ENCODE results near the gene REXO1.

Gene REXO1

GRCh38 chr19:1862424-1863327 is 14.4 kb upstream of the REXO1 start:
- DNase-seq (ENCODE audit: low spot score): no peak
- peak overlapping the region; percentile 98 for H3K27ac ChIP-seq
- POLR2A ChIA-PET (ENCODE audit: low non-redundant PET): no interaction called here
- CTCF ChIA-PET: no interaction called here
- no peak for TF ChIP-seq CTCF (conservative IDR thresholded peaks at IDR 0.05; ENCODE audit: low read depth)

DNA sequence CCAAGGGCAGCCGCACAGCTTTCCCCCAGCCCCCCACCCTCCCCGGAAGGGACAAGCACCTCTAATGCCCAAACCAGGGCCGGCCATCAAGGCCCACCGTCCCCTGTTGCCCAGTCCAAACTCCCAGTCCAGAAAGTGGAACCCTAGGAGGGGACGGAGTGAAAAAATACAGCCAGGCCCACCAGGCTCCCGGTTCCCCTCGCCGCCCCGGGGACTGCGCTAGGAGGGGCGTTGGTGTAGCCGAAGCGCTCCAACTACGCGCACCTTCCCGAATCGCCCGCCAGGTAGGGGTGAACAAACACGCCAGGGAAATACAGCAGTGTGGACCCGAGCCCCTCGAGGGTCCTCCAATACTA is 13.8 kb upstream of the REXO1 start:
- ChIA-PET CTCF (no interaction called here), POLR2A (ENCODE audit: low non-redundant PET) (no interaction called here)
- DNase-seq (ENCODE audit: low spot score): no peak
- TF ChIP-seq CTCF (conservative IDR thresholded peaks at IDR 0.05; ENCODE audit: low read depth): no peak
- peak overlapping the region; percentile 98 for H3K27ac ChIP-seq

DNA sequence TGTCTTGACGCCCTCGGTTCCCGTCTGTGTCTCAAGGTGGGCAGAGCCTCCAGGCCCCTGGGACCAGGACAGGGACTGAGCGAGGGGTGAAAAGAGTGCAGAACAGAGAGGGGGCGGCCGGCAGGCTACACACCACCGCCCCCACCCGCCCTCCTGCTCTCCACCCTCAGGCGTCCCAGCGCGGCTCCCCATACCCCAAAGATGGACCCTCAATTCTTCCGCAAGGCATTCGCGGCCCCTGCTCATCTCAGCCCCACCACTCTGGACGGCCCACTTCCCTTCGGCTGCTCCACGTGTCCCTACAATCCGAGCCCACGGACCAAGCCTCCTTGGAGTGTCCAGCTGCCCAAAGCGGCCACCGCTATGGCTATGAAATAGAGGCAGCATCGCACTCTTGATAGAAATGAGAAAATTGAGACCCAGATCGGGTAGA is 13.3 kb upstream of the REXO1 start:
- TF ChIP-seq CTCF (conservative IDR thresholded peaks at IDR 0.05; ENCODE audit: low read depth): no peak
- POLR2A ChIA-PET (ENCODE audit: low non-redundant PET): no interaction called here
- DNase-seq (ENCODE audit: low spot score): no peak
- CTCF ChIA-PET: interaction anchor here (0.7 kb wide), 1 partner anchor 328 kb away, joined by 4 read pairs; no protein-coding TSS in a partner anchor
- peak overlapping the region; percentile 98 for H3K27ac ChIP-seq

GRCh38 chr19:1860821-1861598 is 12.7 kb upstream of the REXO1 start:
- DNase-seq (ENCODE audit: low spot score): no peak
- H3K27ac ChIP-seq: peak overlapping the region; percentile 98
- CTCF ChIA-PET: interaction anchor here (0.6 to 0.7 kb wide), 2 partner anchors 47 to 328 kb away, joined by 3 to 4 read pairs; no protein-coding TSS in a partner anchor
- POLR2A ChIA-PET (ENCODE audit: low non-redundant PET): no interaction called here
- TF ChIP-seq CTCF (conservative IDR thresholded peaks at IDR 0.05; ENCODE audit: low read depth): no peak

DNA sequence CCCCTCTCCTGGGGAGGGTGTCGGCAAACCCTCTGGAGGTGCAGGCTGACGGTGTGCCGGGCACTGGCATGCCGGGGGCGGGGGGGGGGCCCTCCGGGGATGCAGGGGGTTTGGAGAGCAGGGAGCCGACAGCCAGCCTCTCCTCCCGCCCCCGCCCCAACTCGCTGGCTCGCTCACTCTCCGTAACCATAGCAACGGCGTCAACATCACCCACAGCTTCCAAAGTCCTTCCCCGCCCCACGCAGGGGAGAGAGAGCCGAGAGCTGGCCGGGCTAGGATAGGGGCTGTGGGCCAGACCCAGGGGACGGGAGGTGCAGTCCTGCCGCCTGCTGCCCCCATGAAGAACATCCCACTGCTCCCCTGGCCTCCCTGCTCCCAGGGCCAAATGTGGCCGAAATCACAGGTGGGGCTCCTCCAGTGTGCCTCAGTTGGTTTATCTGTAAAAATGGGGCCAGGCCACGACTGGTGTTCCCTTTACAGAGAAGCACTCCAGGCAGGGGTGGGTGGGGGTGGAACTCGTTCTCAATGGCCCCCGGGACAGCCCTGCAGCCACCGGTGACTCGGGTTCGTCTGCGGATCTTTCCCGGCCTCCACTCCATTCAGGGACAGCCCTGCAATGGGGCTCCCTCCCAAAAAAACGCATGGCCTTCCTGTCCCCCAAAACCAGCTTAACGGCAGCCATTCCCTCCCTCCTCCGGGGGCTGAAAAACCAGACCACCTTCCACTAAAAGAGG is 11.9 kb upstream of the REXO1 start:
- peak overlapping the region; percentile 98 for H3K27ac ChIP-seq
- CTCF ChIA-PET: interaction anchor here (0.6 kb wide), 1 partner anchor 47 kb away, joined by 3 read pairs; no protein-coding TSS in a partner anchor
- DNase-seq (ENCODE audit: low spot score): no peak
- POLR2A ChIA-PET (ENCODE audit: low non-redundant PET): no interaction called here
- TF ChIP-seq CTCF (conservative IDR thresholded peaks at IDR 0.05; ENCODE audit: low read depth): no peak

DNA sequence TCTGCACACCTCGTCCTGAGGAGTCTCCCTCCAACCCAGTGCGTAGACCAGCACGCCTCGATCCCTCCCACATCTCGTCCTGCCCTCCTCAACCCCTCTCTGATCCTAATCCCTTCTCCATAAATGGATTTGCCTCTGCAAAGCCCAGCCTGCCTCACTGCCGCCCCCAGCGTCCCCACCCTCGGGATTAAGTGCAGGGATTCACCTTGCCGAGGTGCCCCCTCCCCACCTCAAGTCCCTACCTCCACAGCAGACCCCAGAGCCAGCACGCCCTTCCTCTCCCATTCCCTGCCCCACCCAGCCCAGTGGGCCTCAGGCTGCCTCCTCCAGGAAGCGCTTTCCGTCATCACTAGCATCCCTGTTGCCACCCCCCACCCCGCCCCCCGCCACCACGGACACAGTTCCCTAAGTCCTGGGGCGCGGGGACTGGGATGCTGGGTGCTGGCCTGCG is 11.1 kb upstream of the REXO1 start:
- H3K27ac ChIP-seq: peak overlapping the region; percentile 98
- DNase-seq (ENCODE audit: low spot score): no peak
- no peak for TF ChIP-seq CTCF (conservative IDR thresholded peaks at IDR 0.05; ENCODE audit: low read depth)
- ChIA-PET CTCF (no interaction called here), POLR2A (ENCODE audit: low non-redundant PET) (no interaction called here)

All from RWPE1 (cell line).